NCI-H2227 treated with DMSO at 0.1 percent for 48 hours (cell line): Measurements from ENCODE around the gene S1PR3.

ENCODE experiments used
- DNase-seq: peaks from one replicate; lab custom pipeline; 2025; lab: John Stamatoyannopoulos, UW

Gene S1PR3

GRCh38 chr9:88993327-88993726 is 2.1 kb downstream of the S1PR3 start:
- no peak for DNase-seq

- no peak for DNase-seq
These were observed 2.7 kb downstream of the S1PR3 start for GRCh38 chr9:88993871-88994460.

- no peak for DNase-seq
These were observed 3.4 kb downstream of the S1PR3 start for GRCh38 chr9:88994469-88995199.

- no peak for DNase-seq
These were observed 3.9 kb downstream of the S1PR3 start for GRCh38 chr9:88995200-88995577.

GRCh38 chr9:88995627-88996026 is 4.4 kb downstream of the S1PR3 start:
- DNase-seq: no peak

GRCh38 chr9:88996046-88996920 is 5.0 kb downstream of the S1PR3 start:
- DNase-seq: no peak

- no peak for DNase-seq
These were observed 5.6 kb downstream of the S1PR3 start for GRCh38 chr9:88996921-88997235.

- DNase-seq: no peak
These were observed 6.4 kb downstream of the S1PR3 start for GRCh38 chr9:88997646-88998045.

GRCh38 chr9:88998503-88998902 is 7.2 kb downstream of the S1PR3 start:
- no peak for DNase-seq

GRCh38 chr9:88998911-88999310 is 7.6 kb downstream of the S1PR3 start:
- no peak for DNase-seq

- no peak for DNase-seq
These were observed 9.1 kb downstream of the S1PR3 start for GRCh38 chr9:89000371-89000781.

- DNase-seq: peak; percentile 56
These were observed 10.0 kb downstream of the S1PR3 start for GRCh38 chr9:89000973-89001916.

GRCh38 chr9:89001917-89002540 is 10.8 kb downstream of the S1PR3 start:
- DNase-seq: no peak

- no peak for DNase-seq
These were observed 11.7 kb downstream of the S1PR3 start for GRCh38 chr9:89002987-89003386.

GRCh38 chr9:89005323-89005722 is 14.1 kb downstream of the S1PR3 start:
- no peak for DNase-seq

- no peak for DNase-seq
These were observed 15.0 kb downstream of the S1PR3 start for GRCh38 chr9:89006267-89006666.

GRCh38 chr9:89006996-89007967 is 16.0 kb downstream of the S1PR3 start:
- DNase-seq: no peak

- DNase-seq: no peak
These were observed 16.9 kb downstream of the S1PR3 start for GRCh38 chr9:89008055-89008743.

GRCh38 chr9:89008744-89009545 is 17.7 kb downstream of the S1PR3 start:
- DNase-seq: no peak
